GM12878 (cell line): ENCODE measurements around the gene TRAPPC2B. TPM values are rescaled to one million over a fixed set of nuclear protein-coding genes. Genes with fewer than 3 reads are reported as not detected.

ENCODE experiments used
- ATAC-seq: fragments of 200-7000 bp; cut with Tn5 transposase; 3 replicates; pipeline ENCODE4 v1.9.1; 2020; ENCODE audit warnings: mild to moderate bottlenecking, moderate library complexity
- BruUV-seq: library from RNA; stranded (reverse); fragments of 400-500 nt; replicated peaks from 2 replicates; lab custom pipeline; 2021; lab: Mats Ljungman, UMichigan
- CTCF ChIA-PET: fragments of 300-600 bp; sonication (Branson Sonifier 250); formaldehyde crosslinking; extraction: SDS; loops from one replicate; lab custom pipeline; 2021; ENCODE audit warnings: inconsistent platforms; lab: Yijun Ruan, JAX
- POLR2A ChIA-PET: fragments of 350-600 bp; formaldehyde crosslinking; extraction: SDS; loops from one replicate; lab custom pipeline; 2021; ENCODE audit warnings: inconsistent platforms; lab: Charles Lee
- RAD21 ChIA-PET: fragments of 300-600 bp; sonication (Branson Sonifier 250); formaldehyde crosslinking; loops from one replicate; lab custom pipeline; 2023; ENCODE audit warnings: antibody characterized with exemption; ENCODE audit not compliant: unreplicated experiment; lab: Charles Lee
- SMC1A ChIA-PET: fragments of 300-600 bp; sonication (Branson Sonifier 250); formaldehyde crosslinking; loops from one replicate; lab custom pipeline; 2023; ENCODE audit not compliant: unreplicated experiment, uncharacterized antibody; lab: Charles Lee
- DNase-seq: peaks from one replicate; pipeline ENCODE4 v3.0.0-alpha.2; 2011; ENCODE audit warnings: low read depth, low spot score
- FAIRE-seq: peaks from 3 replicates; lab custom pipeline; 2011; peaks lifted over from hg19 to GRCh38; lab: Jason Lieb, UNC
- H2AFZ ChIP-seq: 2 replicates; pipeline ENCODE4 v1.6.0; 2011; ENCODE audit warnings: low read depth, low read length, control low read depth; ENCODE audit not compliant: control insufficient read depth
- H3K27ac ChIP-seq: 2 replicates; pipeline ENCODE4 v1.5.1; 2011; ENCODE audit warnings: control low read depth; ENCODE audit not compliant: control insufficient read depth, insufficient read depth
- H3K27me3 ChIP-seq, 2 experiments: replicated peaks in 1 of 2; 2 replicates each; pipeline versions ENCODE4 v1.6.0 to v1.6.1; 2011; ENCODE audit warnings: low read length in 1 of 2; ENCODE audit not compliant: control insufficient read depth in 2 of 2, insufficient read depth in 2 of 2
- H3K36me3 ChIP-seq, 2 experiments: 2 replicates each; pipeline ENCODE4 v1.5.1; 2011; ENCODE audit warnings: low read length in 1 of 2; ENCODE audit not compliant: control insufficient read depth in 2 of 2, insufficient read depth in 2 of 2
- H3K4me1 ChIP-seq: 2 replicates; pipeline ENCODE4 v1.6.1; 2011; ENCODE audit warnings: mild to moderate bottlenecking, low read length, moderate library complexity, mixed read lengths; ENCODE audit not compliant: control insufficient read depth, insufficient read depth
- H3K4me2 ChIP-seq: 2 replicates; pipeline ENCODE4 v1.6.0; 2011; ENCODE audit warnings: control low read depth; ENCODE audit not compliant: control insufficient read depth, insufficient read depth
- H3K4me3 ChIP-seq: fragments of 200-600 bp; sonication (generic); 2 replicates; pipeline ENCODE4 v1.5.1; 2016
- H3K79me2 ChIP-seq: 2 replicates; pipeline ENCODE4 v1.6.0; 2011; ENCODE audit warnings: low read length; ENCODE audit not compliant: control insufficient read depth, insufficient read depth
- H3K9ac ChIP-seq: 2 replicates; pipeline ENCODE4 v1.8.0; 2011; ENCODE audit warnings: low read length, control low read depth, mixed read lengths; ENCODE audit not compliant: control insufficient read depth, insufficient read depth
- H3K9me3 ChIP-seq: replicated peaks from 3 replicates; pipeline ENCODE4 v1.5.1; 2011; ENCODE audit warnings: mild to moderate bottlenecking, low read length; ENCODE audit not compliant: control insufficient read depth, insufficient read depth
- H4K20me1 ChIP-seq: 2 replicates; pipeline ENCODE4 v1.6.0; 2011; ENCODE audit not compliant: control insufficient read depth, insufficient read depth
- ASH2L ChIP-seq: fragments of 300-600, 200-600 bp; sonication (generic); IDR thresholded peaks from 2 replicates; pipeline ENCODE4 v1.6.1; 2017; ENCODE audit warnings: low read depth, mild to moderate bottlenecking, borderline replicate concordance
- CREB1 ChIP-seq: IDR thresholded peaks from 2 replicates; pipeline ENCODE4 v1.6.1; 2012; ENCODE audit warnings: low read depth, mild to moderate bottlenecking, inconsistent platforms
- CUX1 ChIP-seq: IDR thresholded peaks from 2 replicates; pipeline ENCODE4 v1.6.1; 2012; ENCODE audit warnings: improper control_type of control experiment, low read depth, low read length; ENCODE audit not compliant: insufficient replicate concordance
- EZH2 ChIP-seq: IDR thresholded peaks from 2 replicates; pipeline ENCODE4 v1.6.1; 2012; ENCODE audit warnings: low read depth, mild to moderate bottlenecking, control low read depth, inconsistent platforms, low read length, borderline replicate concordance; ENCODE audit not compliant: control insufficient read depth
- IKZF2 ChIP-seq, 2 experiments: fragments of 450-650 bp; IDR thresholded peaks; 2 replicates each; pipeline ENCODE4 v1.6.1; 2017; ENCODE audit warnings: mild to moderate bottlenecking in 2 of 2, moderate library complexity in 2 of 2
- JUNB ChIP-seq: IDR thresholded peaks from 2 replicates; pipeline ENCODE4 v1.6.1; 2016; ENCODE audit warnings: antibody characterized with exemption, mild to moderate bottlenecking
- MAX ChIP-seq: IDR thresholded peaks from 2 replicates; pipeline ENCODE4 v1.6.1; 2012; ENCODE audit warnings: low read depth, low read length, improper control_type of control experiment
- MEF2B ChIP-seq: fragments of 450-650 bp; IDR thresholded peaks from 2 replicates; pipeline ENCODE4 v1.6.1; 2018; ENCODE audit warnings: mild to moderate bottlenecking, moderate library complexity; ENCODE audit not compliant: partially characterized antibody, poor library complexity, severe bottlenecking
- MTA2 ChIP-seq: fragments of 450-650 bp; IDR thresholded peaks from 2 replicates; pipeline ENCODE4 v1.6.1; 2016; ENCODE audit warnings: low read depth, mild to moderate bottlenecking, moderate library complexity
- MYB ChIP-seq: fragments of 150-350 bp; IDR thresholded peaks from 2 replicates; pipeline ENCODE4 v1.6.1; 2014; ENCODE audit warnings: mild to moderate bottlenecking, low read depth, low read length, borderline replicate concordance
- NFYA ChIP-seq: IDR thresholded peaks from 2 replicates; pipeline ENCODE4 v1.6.1; 2011; ENCODE audit warnings: low read depth, mild to moderate bottlenecking, low read length, improper control_type of control experiment, borderline replicate concordance
- PAX8 ChIP-seq: fragments of 450-650 bp; IDR thresholded peaks from 2 replicates; pipeline ENCODE4 v1.6.1; 2017; ENCODE audit warnings: mild to moderate bottlenecking, moderate library complexity
- SMARCA5 ChIP-seq: fragments of 450-650 bp; IDR thresholded peaks from 2 replicates; pipeline ENCODE4 v1.6.1; 2017; ENCODE audit warnings: mild to moderate bottlenecking
- WRNIP1 ChIP-seq: IDR thresholded peaks from 2 replicates; pipeline ENCODE4 v1.6.1; 2011; ENCODE audit warnings: low read depth, low read length, improper control_type of control experiment, borderline replicate concordance
- WGBS: methylation state at CpG from one replicate; pipeline ENCODE4 v1.1.6; 2016; ENCODE audit warnings: low lambda C conversion rate; ENCODE audit not compliant: insufficient replicate concordance, insufficient coverage; ENCODE audit errors: missing lambda C conversion rate; 5-methylcytosine and 5-hydroxymethylcytosine counted together
- in situ Hi-C: fragments of 300-500 bp; cut with MboI; formaldehyde crosslinking; loops from 9 replicates; pipeline ENCODE4 v1.14.3; 2018; ENCODE audit warnings: mixed read lengths
- intact Hi-C: fragments of 100-400 bp; cut with micrococcal nuclease; formaldehyde crosslinking; loops from one replicate; pipeline ENCODE4 v1.14.2; 2022; ENCODE audit not compliant: unreplicated experiment
- polyA plus RNA-seq, 11 experiments: library from polyadenylated mRNA; depleted of rRNA in 4 of 11; unstranded in 6 of 11; stranded (reverse) in 5 of 11; fragments of >200 nt; fragmentation: Nextera tagmentation in 4 of 11; fragmentation: Illumina TruSeq in 1 of 11; extraction: Ambion mirVana in 4 of 11; extraction: Trizol in 1 of 11; gene quantifications; 1 replicate in 1 of 11; 2 replicates in 10 of 11; pipeline versions ENCODE4 v1.2.1 to v1.2.3, GENCODE V29; 2011 to 2016; ENCODE audit warnings: inconsistent platforms in 2 of 11, missing spikeins in 2 of 11, low read depth in 1 of 11
- total RNA-seq, 4 experiments: library from RNA; depleted of rRNA in 3 of 4; stranded (reverse); fragments of >200 nt in 3 of 4; fragmentation: Illumina TruSeq in 1 of 4; extraction: Trizol in 1 of 4; gene quantifications; 2 replicates each; pipeline versions ENCODE4 v1.2.1 to v1.2.3, GENCODE V29; 2013 to 2021

Gene TRAPPC2B
- total and polyA plus RNA-seq, 10 of the 15 experiments (the other 5 are each of a cell fraction or from before 2014, with no cell fraction given): 10.6 to 86.4 (median 25.6) TPM

GRCh38 chr19:57357406-57357805 lies 5.9 kb upstream of the TRAPPC2B start:
- Histone ChIP-seq H3K79me2 (peaks cover 8% of the 10 kb centered on the region), H4K20me1 (no peaks in the 10 kb centered on the region), H3K4me3 (no peak overlapping the region), H3K9ac (no peak overlapping the region), H3K4me2 (no peak overlapping the region), H2AFZ (no peak overlapping the region), H3K36me3 (peaks cover 10 to 33% of the 10 kb centered on the region in 2 experiments), H3K4me1 (no peaks in the 10 kb centered on the region), H3K27ac (no peak overlapping the region), H3K27me3 (no peaks in the 10 kb centered on the region), H3K9me3 (peaks cover 14% of the 10 kb centered on the region; the same call in 1 of the 3 replicates)
- CTCF ChIA-PET: interaction anchor here (1.4 kb wide), 1 partner anchor 32 kb away, joined by 3 read pairs; the partner anchor contains the start of gene ZNF548
- BruUV-seq: no TSS peak
- DNase-seq (no peak), ATAC-seq (no peak), FAIRE-seq (no peak)
- POLR2A ChIA-PET: interaction anchor here (0.6 kb wide), 1 partner anchor 10 kb away, joined by 3 read pairs; no protein-coding TSS in a partner anchor
- SMC1A ChIA-PET: interaction anchor here (0.8 kb wide), 1 partner anchor 55 kb away, joined by 3 read pairs; no protein-coding TSS in a partner anchor
- RAD21 ChIA-PET: no interaction called here
- in situ Hi-C loops: no loop called here
- 95% methylated on average over 5 of the region's 5 CpGs for WGBS
- no peak for TF ChIP-seq JUNB
- TF ChIP-seq MEF2B: no peak
- TF ChIP-seq CREB1: no peak
- TF ChIP-seq ASH2L: no peak
- no peak for TF ChIP-seq PAX8
- no peak for TF ChIP-seq NFYA
- TF ChIP-seq SMARCA5: no peak
- TF ChIP-seq EZH2: no peak
- intact Hi-C loops: no loop called here

GRCh38 chr19:57359300-57359699 lies 4.1 kb upstream of the TRAPPC2B start:
- CTCF ChIA-PET: no interaction called here
- TF ChIP-seq CUX1: no peak
- no peak for TF ChIP-seq MYB
- no peak for TF ChIP-seq WRNIP1
- TF ChIP-seq MTA2: no peak
- no peak for TF ChIP-seq SMARCA5
- no peak for TF ChIP-seq IKZF2 (IDR thresholded peaks at IDR 0.05)
- TF ChIP-seq MAX: no peak

More at GRCh38 chr19:57359300-57359699, 4.1 kb upstream of the TRAPPC2B start:
- ChIA-PET POLR2A (no interaction called here), RAD21 (no interaction called here), SMC1A (no interaction called here)
- FAIRE-seq (no peak), ATAC-seq (no peak), DNase-seq (no peak)
- in situ Hi-C loops (no loop called here), intact Hi-C loops (no loop called here)
- Histone ChIP-seq H3K79me2 (peaks cover 5% of the 10 kb centered on the region), H3K27ac (no peak overlapping the region), H3K4me3 (no peak overlapping the region), H3K27me3 (no peaks in the 10 kb centered on the region), H4K20me1 (no peaks in the 10 kb centered on the region), H2AFZ (no peak overlapping the region), H3K36me3 (peaks cover 10 to 27% of the 10 kb centered on the region in 2 experiments), H3K9ac (no peak overlapping the region), H3K4me2 (no peak overlapping the region), H3K9me3 (peaks cover 14% of the 10 kb centered on the region; the same call in 1 of the 3 replicates), H3K4me1 (no peaks in the 10 kb centered on the region)
- BruUV-seq: no TSS peak
